Liver (tissue), 9 donors: ENCODE measurements around the gene LLGL2. TPM values are rescaled to one million over a fixed set of nuclear protein-coding genes. Genes with fewer than 3 reads are reported as not detected.

ENCODE experiments used
- DNase-seq: peaks from one replicate; pipeline ENCODE4 v3.0.0-alpha.2; 2017; ENCODE audit warnings: low spot score
- H3K27ac ChIP-seq, 2 donors: one replicate each; pipeline ENCODE4 v1.7.0; 2013; ENCODE audit warnings: inconsistent platforms in 2 of 2, low read length in 2 of 2, control low read depth in 1 of 2, low read depth in 1 of 2, mild to moderate bottlenecking in 1 of 2
- H3K27me3 ChIP-seq, 4 donors: one replicate each; pipeline versions ENCODE4 v1.6.1 to v1.7.0; 2013; ENCODE audit warnings: low read length in 3 of 4, inconsistent platforms in 1 of 4, mild to moderate bottlenecking in 1 of 4, moderate library complexity in 1 of 4; ENCODE audit not compliant: control insufficient read depth in 4 of 4, insufficient read depth in 4 of 4
- H3K36me3 ChIP-seq, 4 donors: one replicate each; pipeline versions ENCODE4 v1.6.1 to v1.7.0; 2013; ENCODE audit warnings: low read length in 3 of 4, mild to moderate bottlenecking in 3 of 4, low read depth in 1 of 4, moderate library complexity in 1 of 4; ENCODE audit not compliant: control insufficient read depth in 4 of 4, insufficient read depth in 3 of 4
- H3K4me1 ChIP-seq, 4 donors: one replicate each; pipeline versions ENCODE4 v1.6.1 to v1.7.0; 2013; ENCODE audit warnings: low read length in 3 of 4, mild to moderate bottlenecking in 3 of 4, moderate library complexity in 1 of 4; ENCODE audit not compliant: control insufficient read depth in 4 of 4, insufficient read depth in 4 of 4
- H3K4me3 ChIP-seq, 3 donors: one replicate each; pipeline versions ENCODE4 v1.6.1 to v1.7.0; 2013; ENCODE audit warnings: low read length in 3 of 3, control low read depth in 1 of 3, low read depth in 1 of 3, mild to moderate bottlenecking in 1 of 3
- H3K9ac ChIP-seq, 2 donors: one replicate each; pipeline ENCODE4 v1.7.0; 2013; ENCODE audit warnings: low read length in 2 of 2, mild to moderate bottlenecking in 2 of 2, moderate library complexity in 2 of 2, control low read depth in 1 of 2, low read depth in 1 of 2
- H3K9me3 ChIP-seq, 4 donors: one replicate each; pipeline versions ENCODE4 v1.6.1 to v1.7.0; 2013; ENCODE audit warnings: low read length in 3 of 4; ENCODE audit not compliant: control insufficient read depth in 4 of 4
- EGR1 ChIP-seq, 2 donors: IDR thresholded peaks; 2 replicates each; pipeline ENCODE4 v1.6.1; 2016 to 2018; ENCODE audit warnings: antibody characterized with exemption in 2 of 2, low read depth in 2 of 2
- FOXA1 ChIP-seq: IDR thresholded peaks from 2 replicates; pipeline ENCODE4 v1.6.1; 2016; ENCODE audit warnings: antibody characterized with exemption
- FOXA2 ChIP-seq: IDR thresholded peaks from 2 replicates; pipeline ENCODE4 v1.6.1; 2016; ENCODE audit warnings: antibody characterized with exemption
- GABPA ChIP-seq, 2 donors: IDR thresholded peaks in 1 of 2; conservative IDR thresholded peaks in 1 of 2; 2 replicates each; pipeline ENCODE4 v1.6.1; 2016; ENCODE audit warnings: antibody characterized with exemption in 2 of 2, mild to moderate bottlenecking in 1 of 2, moderate library complexity in 1 of 2
- HNF4A ChIP-seq, 2 donors: conservative IDR thresholded peaks; 2 replicates each; pipeline ENCODE4 v1.6.1; 2016; ENCODE audit warnings: antibody characterized with exemption in 2 of 2, mild to moderate bottlenecking in 2 of 2
- HNF4G ChIP-seq: IDR thresholded peaks from 2 replicates; pipeline ENCODE4 v1.6.1; 2016; ENCODE audit warnings: antibody characterized with exemption
- JUND ChIP-seq, 2 donors: IDR thresholded peaks; 2 replicates each; pipeline ENCODE4 v1.6.1; 2016; ENCODE audit warnings: antibody characterized with exemption in 2 of 2
- MAX ChIP-seq: IDR thresholded peaks from 2 replicates; pipeline ENCODE4 v1.6.1; 2016; ENCODE audit warnings: antibody characterized with exemption
- NR2F2 ChIP-seq: IDR thresholded peaks from 2 replicates; pipeline ENCODE4 v1.6.1; 2016; ENCODE audit warnings: antibody characterized with exemption
- RAD21 ChIP-seq, 2 donors: IDR thresholded peaks; 2 replicates each; pipeline ENCODE4 v1.6.1; 2016; ENCODE audit warnings: antibody characterized with exemption in 2 of 2, mild to moderate bottlenecking in 2 of 2
- RXRA ChIP-seq, 2 donors: IDR thresholded peaks; 2 replicates each; pipeline ENCODE4 v1.6.1; 2017 to 2018; ENCODE audit warnings: antibody characterized with exemption in 2 of 2, mild to moderate bottlenecking in 1 of 2
- SP1 ChIP-seq: IDR thresholded peaks from 2 replicates; pipeline ENCODE4 v1.6.1; 2018; ENCODE audit warnings: antibody characterized with exemption, mild to moderate bottlenecking
- TAF1 ChIP-seq: conservative IDR thresholded peaks from 2 replicates; pipeline ENCODE4 v1.6.1; 2016; ENCODE audit warnings: antibody characterized with exemption, mild to moderate bottlenecking
- YY1 ChIP-seq: IDR thresholded peaks from 2 replicates; pipeline ENCODE4 v1.6.1; 2016; ENCODE audit warnings: antibody characterized with exemption, mild to moderate bottlenecking
- ZBTB33 ChIP-seq: IDR thresholded peaks from 2 replicates; pipeline ENCODE4 v1.6.1; 2016; ENCODE audit warnings: antibody characterized with exemption
- WGBS: extraction: QIAGEN DNeasy Blood & Tissue Kit; methylation state at CpG from one replicate; pipeline ENCODE4 v1.1.7; 2013; 5-methylcytosine and 5-hydroxymethylcytosine counted together
- polyA plus RNA-seq, 2 donors: library from polyadenylated mRNA; stranded (reverse) in 1 of 2; unstranded in 1 of 2; fragments of 200-250 nt in 1 of 2; fragments of >200 nt in 1 of 2; fragmentation: Nextera tagmentation in 1 of 2; extraction: Ambion mirVana in 1 of 2; gene quantifications; one replicate each; pipeline versions ENCODE4 v1.2.1 to v1.2.3, GENCODE V29; 2013 to 2015
- total RNA-seq, 2 donors: library from RNA; depleted of rRNA; stranded (reverse); fragments of >200 nt; gene quantifications; one replicate each; pipeline ENCODE4 v1.2.3, GENCODE V29; 2014
- TF ChIP-seq, protein P1 (sequence below): fragments of 150-350 bp; IDR thresholded peaks from 2 replicates; pipeline ENCODE4 v1.5.1; 2017; ENCODE audit warnings: improper control_type of control experiment, low read depth, low read length; ENCODE audit not compliant: missing input control
- TF ChIP-seq, protein P2 (sequence below): IDR thresholded peaks from 2 replicates; pipeline ENCODE4 v1.6.1; 2016; ENCODE audit warnings: antibody characterized with exemption
- TF ChIP-seq, protein P3 (sequence below): IDR thresholded peaks from 2 replicates; pipeline ENCODE4 v1.6.1; 2016; ENCODE audit warnings: antibody characterized with exemption, mild to moderate bottlenecking
- donor health status: healthy.
- donor health status: healthy.
- donor health status: healthy.
- donor health status: healthy.
- donor health status: healthy.

Gene LLGL2
- total and polyA plus RNA-seq, 4 donors, result 23.2 to 69.6 (median 38.5) TPM

GRCh38 chr17:75603123-75603522 is 77.6 kb downstream of the LLGL2 start:
- no peak for DNase-seq
- H3K27ac ChIP-seq, result no peak overlapping the region
- peaks cover 0 to 3% (median 0%) of the 10 kb centered on the region in 4 donors for H3K36me3 ChIP-seq
- no peaks in the 10 kb centered on the region for H3K4me1 ChIP-seq
- H3K27me3 ChIP-seq, result no peaks in the 10 kb centered on the region
- H3K9ac ChIP-seq, result no peak overlapping the region
- no peak for TF ChIP-seq EGR1 (IDR thresholded peaks at IDR 0.05; ENCODE audit: low read depth in 2 of 2)
- no peak for TF ChIP-seq RXRA (IDR thresholded peaks at IDR 0.05)
- no peak for TF ChIP-seq FOXA2
- TF ChIP-seq, protein P1, sequence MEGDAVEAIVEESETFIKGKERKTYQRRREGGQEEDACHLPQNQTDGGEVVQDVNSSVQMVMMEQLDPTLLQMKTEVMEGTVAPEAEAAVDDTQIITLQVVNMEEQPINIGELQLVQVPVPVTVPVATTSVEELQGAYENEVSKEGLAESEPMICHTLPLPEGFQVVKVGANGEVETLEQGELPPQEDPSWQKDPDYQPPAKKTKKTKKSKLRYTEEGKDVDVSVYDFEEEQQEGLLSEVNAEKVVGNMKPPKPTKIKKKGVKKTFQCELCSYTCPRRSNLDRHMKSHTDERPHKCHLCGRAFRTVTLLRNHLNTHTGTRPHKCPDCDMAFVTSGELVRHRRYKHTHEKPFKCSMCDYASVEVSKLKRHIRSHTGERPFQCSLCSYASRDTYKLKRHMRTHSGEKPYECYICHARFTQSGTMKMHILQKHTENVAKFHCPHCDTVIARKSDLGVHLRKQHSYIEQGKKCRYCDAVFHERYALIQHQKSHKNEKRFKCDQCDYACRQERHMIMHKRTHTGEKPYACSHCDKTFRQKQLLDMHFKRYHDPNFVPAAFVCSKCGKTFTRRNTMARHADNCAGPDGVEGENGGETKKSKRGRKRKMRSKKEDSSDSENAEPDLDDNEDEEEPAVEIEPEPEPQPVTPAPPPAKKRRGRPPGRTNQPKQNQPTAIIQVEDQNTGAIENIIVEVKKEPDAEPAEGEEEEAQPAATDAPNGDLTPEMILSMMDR, result no peak
- no peak for TF ChIP-seq GABPA (IDR thresholded peaks at IDR 0.05 in 1 of 2, conservative IDR thresholded peaks at IDR 0.05 in 1 of 2)
- TF ChIP-seq, protein P2, sequence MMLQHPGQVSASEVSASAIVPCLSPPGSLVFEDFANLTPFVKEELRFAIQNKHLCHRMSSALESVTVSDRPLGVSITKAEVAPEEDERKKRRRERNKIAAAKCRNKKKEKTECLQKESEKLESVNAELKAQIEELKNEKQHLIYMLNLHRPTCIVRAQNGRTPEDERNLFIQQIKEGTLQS, result no peak
- no peak for TF ChIP-seq FOXA1
- TF ChIP-seq YY1, result no peak
- H3K9me3 ChIP-seq, result no peaks in the 10 kb centered on the region
- no peak overlapping the region for H3K4me3 ChIP-seq
- 86% methylated on average over 9 of the region's 9 CpGs for WGBS

GRCh38 chr17:75604034-75604695 is 78.7 kb downstream of the LLGL2 start:
- H3K27me3 ChIP-seq, result no peaks in the 10 kb centered on the region
- H3K36me3 ChIP-seq, result peaks cover 0 to 3% (median 0%) of the 10 kb centered on the region in 4 donors
- no peak for DNase-seq
- H3K9ac ChIP-seq, result no peak overlapping the region
- H3K27ac ChIP-seq, result no peak overlapping the region
- WGBS, result 89% methylated on average over 12 of the region's 12 CpGs
- no peaks in the 10 kb centered on the region for H3K9me3 ChIP-seq
- TF ChIP-seq MAX (no peak), FOXA1 (no peak), FOXA2 (no peak), HNF4A (conservative IDR thresholded peaks at IDR 0.05) (no peak), GABPA (IDR thresholded peaks at IDR 0.05 in 1 of 2, conservative IDR thresholded peaks at IDR 0.05 in 1 of 2) (no peak), YY1 (no peak), SP1 (no peak), EGR1 (IDR thresholded peaks at IDR 0.05; ENCODE audit: low read depth in 2 of 2) (no peak), TAF1 (no peak), RXRA (IDR thresholded peaks at IDR 0.05) (no peak), JUND (IDR thresholded peaks at IDR 0.05) (no peak), HNF4G (no peak), ZBTB33 (no peak), NR2F2 (no peak), RAD21 (IDR thresholded peaks at IDR 0.05) (no peak)
- TF ChIP-seq, protein P3, sequence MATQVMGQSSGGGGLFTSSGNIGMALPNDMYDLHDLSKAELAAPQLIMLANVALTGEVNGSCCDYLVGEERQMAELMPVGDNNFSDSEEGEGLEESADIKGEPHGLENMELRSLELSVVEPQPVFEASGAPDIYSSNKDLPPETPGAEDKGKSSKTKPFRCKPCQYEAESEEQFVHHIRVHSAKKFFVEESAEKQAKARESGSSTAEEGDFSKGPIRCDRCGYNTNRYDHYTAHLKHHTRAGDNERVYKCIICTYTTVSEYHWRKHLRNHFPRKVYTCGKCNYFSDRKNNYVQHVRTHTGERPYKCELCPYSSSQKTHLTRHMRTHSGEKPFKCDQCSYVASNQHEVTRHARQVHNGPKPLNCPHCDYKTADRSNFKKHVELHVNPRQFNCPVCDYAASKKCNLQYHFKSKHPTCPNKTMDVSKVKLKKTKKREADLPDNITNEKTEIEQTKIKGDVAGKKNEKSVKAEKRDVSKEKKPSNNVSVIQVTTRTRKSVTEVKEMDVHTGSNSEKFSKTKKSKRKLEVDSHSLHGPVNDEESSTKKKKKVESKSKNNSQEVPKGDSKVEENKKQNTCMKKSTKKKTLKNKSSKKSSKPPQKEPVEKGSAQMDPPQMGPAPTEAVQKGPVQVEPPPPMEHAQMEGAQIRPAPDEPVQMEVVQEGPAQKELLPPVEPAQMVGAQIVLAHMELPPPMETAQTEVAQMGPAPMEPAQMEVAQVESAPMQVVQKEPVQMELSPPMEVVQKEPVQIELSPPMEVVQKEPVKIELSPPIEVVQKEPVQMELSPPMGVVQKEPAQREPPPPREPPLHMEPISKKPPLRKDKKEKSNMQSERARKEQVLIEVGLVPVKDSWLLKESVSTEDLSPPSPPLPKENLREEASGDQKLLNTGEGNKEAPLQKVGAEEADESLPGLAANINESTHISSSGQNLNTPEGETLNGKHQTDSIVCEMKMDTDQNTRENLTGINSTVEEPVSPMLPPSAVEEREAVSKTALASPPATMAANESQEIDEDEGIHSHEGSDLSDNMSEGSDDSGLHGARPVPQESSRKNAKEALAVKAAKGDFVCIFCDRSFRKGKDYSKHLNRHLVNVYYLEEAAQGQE, result no peak
- TF ChIP-seq, protein P2, result no peak
- TF ChIP-seq, protein P1, result no peak
- no peak overlapping the region for H3K4me3 ChIP-seq
- no peaks in the 10 kb centered on the region for H3K4me1 ChIP-seq
